K562 (cell line): Measurements from ENCODE around the gene RBMS1. TPM values are rescaled to one million over a fixed set of nuclear protein-coding genes. Genes with fewer than 3 reads are reported as not detected.

Experiments
- ATAC-seq: fragments of 200-7000 bp; cut with Tn5 transposase; 3 replicates; pipeline ENCODE4 v1.9.1; 2020; ENCODE audit warnings: moderate library complexity
- BruUV-seq: library from RNA; stranded (reverse); fragments of 400-500 nt; replicated peaks from 2 replicates; lab custom pipeline; 2021; lab: Mats Ljungman, UMichigan
- CTCF ChIA-PET: fragments of 300-600 bp; formaldehyde crosslinking; extraction: SDS; loops from one replicate; lab custom pipeline; 2021; ENCODE audit warnings: low intra/inter-chr PET ratio; lab: Yijun Ruan, JAX
- POLR2A ChIA-PET: fragments of 300-600, 350-650 bp; sonication (Branson Sonifier 250); formaldehyde crosslinking; extraction: SDS; loops from one replicate; lab custom pipeline; 2021; ENCODE audit warnings: antibody characterized with exemption, inconsistent platforms; lab: Yijun Ruan, JAX
- DNase-seq, 4 experiments: peaks; one replicate each; pipeline versions ENCODE4 v3.0.0 to v3.0.0-alpha.2; 2011 to 2018; ENCODE audit warnings: low spot score in 3 of 4, mixed read lengths in 3 of 4; ENCODE audit errors: extremely low read depth in 1 of 4
- FAIRE-seq: peaks from 2 replicates; lab custom pipeline; 2011; peaks lifted over from hg19 to GRCh38; lab: Jason Lieb, UNC
- H2AFZ ChIP-seq: 2 replicates; pipeline ENCODE4 v1.6.0; 2011; ENCODE audit warnings: low read depth, low read length, control low read depth, inconsistent platforms
- H3K27ac ChIP-seq: fragments of 200-600 bp; 3 replicates; pipeline ENCODE4 v1.8.0; 2011; ENCODE audit warnings: low read depth, mild to moderate bottlenecking, control low read depth, inconsistent platforms, low read length, moderate library complexity, mixed read lengths; ENCODE audit errors: extremely low read depth
- H3K27me3 ChIP-seq, 2 experiments: fragments of 300-600 bp in 1 of 2; 2 replicates in 1 of 2; 3 replicates in 1 of 2; pipeline versions ENCODE4 v1.6.0 to v1.8.0; 2011; ENCODE audit warnings: inconsistent platforms in 2 of 2, low read length in 2 of 2, mild to moderate bottlenecking in 1 of 2, mixed read lengths in 1 of 2, moderate library complexity in 1 of 2; ENCODE audit not compliant: control insufficient read depth in 2 of 2, insufficient read depth in 2 of 2
- H3K36me3 ChIP-seq: fragments of 300-600 bp; 3 replicates; pipeline ENCODE4 v1.8.0; 2011; ENCODE audit warnings: mild to moderate bottlenecking, low read length, inconsistent platforms; ENCODE audit not compliant: control insufficient read depth, insufficient read depth
- H3K4me1 ChIP-seq, 2 experiments: fragments of 200-600 bp in 1 of 2; replicated peaks in 1 of 2; 2 replicates in 1 of 2; 3 replicates in 1 of 2; pipeline versions ENCODE4 v1.5.1 to v1.8.0; 2011; ENCODE audit warnings: inconsistent platforms in 2 of 2, low read length in 2 of 2, mild to moderate bottlenecking in 1 of 2, mixed read lengths in 1 of 2, moderate library complexity in 1 of 2; ENCODE audit not compliant: control insufficient read depth in 2 of 2, insufficient read depth in 2 of 2
- H3K4me2 ChIP-seq: 2 replicates; pipeline ENCODE4 v1.6.1; 2011; ENCODE audit warnings: low read length, control low read depth, inconsistent platforms, mixed read lengths; ENCODE audit not compliant: insufficient read depth
- H3K4me3 ChIP-seq: fragments of 200-600 bp; sonication (generic), shearing (Covaris generic); 2 replicates; pipeline ENCODE4 v1.5.1; 2016; ENCODE audit warnings: control low read depth, inconsistent platforms
- H3K79me2 ChIP-seq: fragments of 200-600 bp; 3 replicates; pipeline ENCODE4 v1.8.0; 2011; ENCODE audit warnings: low read length, inconsistent platforms; ENCODE audit not compliant: control insufficient read depth, insufficient read depth
- H3K9ac ChIP-seq, 2 experiments: 2 replicates each; pipeline versions ENCODE4 v1.6.0 to v1.6.1; 2011; ENCODE audit warnings: low read depth in 2 of 2, low read length in 2 of 2, control low read depth in 1 of 2, inconsistent platforms in 1 of 2, mild to moderate bottlenecking in 1 of 2, mixed read lengths in 1 of 2; ENCODE audit not compliant: insufficient read depth in 1 of 2
- H3K9me1 ChIP-seq: one replicate; pipeline ENCODE4 v1.6.0; 2011; ENCODE audit warnings: inconsistent platforms, mild to moderate bottlenecking, low read length, moderate library complexity; ENCODE audit not compliant: control insufficient read depth, insufficient read depth
- H3K9me3 ChIP-seq: replicated peaks from 2 replicates; pipeline ENCODE4 v1.5.1; 2011; ENCODE audit warnings: low read depth, low read length, inconsistent platforms; ENCODE audit not compliant: control insufficient read depth, insufficient read depth
- H4K20me1 ChIP-seq: replicated peaks from 2 replicates; pipeline ENCODE4 v1.6.1; 2011; ENCODE audit warnings: low read length, inconsistent platforms, mixed read lengths; ENCODE audit not compliant: control insufficient read depth, insufficient read depth
- EZH2 ChIP-seq: IDR thresholded peaks from 2 replicates; pipeline ENCODE4 v1.6.1; 2012; ENCODE audit warnings: low read depth, mild to moderate bottlenecking, inconsistent platforms, low read length, borderline replicate concordance
- MAFG ChIP-seq: fragments of 450-650 bp; conservative IDR thresholded peaks from 2 replicates; pipeline ENCODE4 v1.6.1; 2016; ENCODE audit warnings: missing genetic modification characterization, missing compliant biosample characterization
- MIER1 ChIP-seq: fragments of 450-650 bp; IDR thresholded peaks from 2 replicates; pipeline ENCODE4 v1.6.1; 2016; ENCODE audit warnings: antibody characterized with exemption, mild to moderate bottlenecking, low read depth
- PKNOX1 ChIP-seq: fragments of 450-650 bp; IDR thresholded peaks from 2 replicates; pipeline ENCODE4 v1.6.1; 2016
- ZKSCAN1 ChIP-seq: fragments of 150-350 bp; IDR thresholded peaks from 2 replicates; pipeline ENCODE4 v1.6.1; 2016; ENCODE audit warnings: low read depth, low read length
- ZNF512 ChIP-seq: IDR thresholded peaks from 2 replicates; pipeline ENCODE4 v1.6.1; 2016; ENCODE audit warnings: missing genetic modification characterization, missing compliant biosample characterization
- WGBS: fragments of 100-300 bp; shearing (Covaris generic); methylation state at CpG from one replicate; pipeline ENCODE4 v1.1.6; 2016; ENCODE audit warnings: low coverage, mixed read lengths; ENCODE audit not compliant: insufficient coverage; ENCODE audit errors: missing lambda C conversion rate; 5-methylcytosine and 5-hydroxymethylcytosine counted together
- in situ Hi-C: fragments of 300-500 bp; cut with MboI; formaldehyde crosslinking; loops from 4 replicates; pipeline ENCODE4 v1.15.0; 2018; ENCODE audit warnings: inconsistent platforms, mixed read lengths
- intact Hi-C: fragments of 100-400 bp; cut with micrococcal nuclease; formaldehyde crosslinking; loops from 2 replicates; pipeline ENCODE4 v1.14.2; 2022
- polyA plus RNA-seq, 8 experiments: library from polyadenylated mRNA; depleted of rRNA in 4 of 8; stranded (reverse) in 5 of 8; unstranded in 3 of 8; fragments of >200 nt; fragmentation: Nextera tagmentation in 2 of 8; fragmentation: Illumina TruSeq in 1 of 8; extraction: Ambion mirVana in 2 of 8; extraction: Trizol in 1 of 8; gene quantifications; 2 replicates each; pipeline versions ENCODE4 v1.2.1 to v1.2.3, GENCODE V29; 2011 to 2014; ENCODE audit warnings: inconsistent platforms in 1 of 8, missing spikeins in 1 of 8
- total RNA-seq, 7 experiments: library from RNA; depleted of rRNA in 6 of 7; stranded (reverse); fragments of >200 nt in 6 of 7; fragmentation: Illumina TruSeq in 2 of 7; extraction: Trizol in 2 of 7; gene quantifications; 2 replicates each; pipeline versions ENCODE4 v1.2.1 to v1.2.3, GENCODE V29; 2011 to 2021; ENCODE audit warnings: low replicate concordance in 1 of 7

RBMS1 gene
- total and polyA plus RNA-seq, 9 of the 15 experiments (the other 6 are each of a cell fraction or from before 2014, with no cell fraction given) = 0.04 to 0.31 (median 0.09) TPM; not detected in 6

- no TSS peak for BruUV-seq
- H3K9me3 ChIP-seq = no peaks in the 10 kb centered on the region
- TF ChIP-seq MIER1 (no peak), ZNF512 (tag) (no peak), ZKSCAN1 (no peak), EZH2 (no peak), PKNOX1 (no peak), MAFG (tag) (0 out of 2 replicates have a peak, but pooled peaks have one; percentile 29)
- no peaks in the 10 kb centered on the region for H3K9me1 ChIP-seq
- 0% methylated on average over 2 of the region's 2 CpGs for WGBS
- DNase-seq (no peak), FAIRE-seq (no peak), ATAC-seq (no peak)
- peaks cover 0 to 25% of the 10 kb centered on the region in 2 experiments; a peak in 2 of 5 replicates for H3K27me3 ChIP-seq
- no peaks in the 10 kb centered on the region for H3K36me3 ChIP-seq
- H3K79me2 ChIP-seq = no peaks in the 10 kb centered on the region
- ChIA-PET CTCF (no interaction called here), POLR2A (no interaction called here)
- no peak overlapping the region for H3K9ac ChIP-seq
- intact Hi-C loops = no loop called here
- no peak overlapping the region for H3K27ac ChIP-seq
- H2AFZ ChIP-seq = no peak overlapping the region
- H3K4me3 ChIP-seq = no peak overlapping the region
- peaks cover 3 to 11% of the 10 kb centered on the region in 2 experiments; a peak in 4 of 5 replicates for H3K4me1 ChIP-seq
- in situ Hi-C loops = no loop called here
- H3K4me2 ChIP-seq = no peak overlapping the region
- no peaks in the 10 kb centered on the region; the same call in 1 of the 2 replicates for H4K20me1 ChIP-seq
These were observed 225.3 kb downstream of the RBMS1 start for GRCh38 chr2:160268151-160268781.
